Natural killer cell (primary cell): ENCODE data around the gene SLC25A1. TPM values are rescaled to one million over a fixed set of nuclear protein-coding genes. Genes with fewer than 3 reads are reported as not detected.

Source experiments
- ATAC-seq, 3 donors: fragments of 150-1000 bp in 2 of 3; fragments of 200-7000 bp in 1 of 3; cut with Tn5 transposase; 1 replicate in 1 of 3; 2 replicates in 2 of 3; pipeline ENCODE4 v1.10.0; 2021; ENCODE audit warnings: mild to moderate bottlenecking in 2 of 3, moderate library complexity in 2 of 3
- DNase-seq, 2 donors: peaks; one replicate each; pipeline versions ENCODE4 v3.0.0 to v3.0.0-alpha.2; 2013 to 2021; ENCODE audit warnings: mixed read lengths in 1 of 2
- H3K27ac ChIP-seq: one replicate; pipeline ENCODE4 v1.5.1; 2013; ENCODE audit warnings: mild to moderate bottlenecking, low read length
- H3K27me3 ChIP-seq: one replicate; pipeline ENCODE4 v1.6.1; 2013; ENCODE audit warnings: low read length; ENCODE audit not compliant: control insufficient read depth, insufficient read depth
- H3K36me3 ChIP-seq: one replicate; pipeline ENCODE4 v1.6.1; 2013; ENCODE audit warnings: low read length; ENCODE audit not compliant: control insufficient read depth, insufficient read depth
- H3K4me1 ChIP-seq: one replicate; pipeline ENCODE4 v1.6.1; 2013; ENCODE audit warnings: low read length; ENCODE audit not compliant: control insufficient read depth, insufficient read depth
- H3K4me3 ChIP-seq: one replicate; pipeline ENCODE4 v1.5.1; 2013; ENCODE audit warnings: low read length
- H3K9me3 ChIP-seq: one replicate; pipeline ENCODE4 v1.6.1; 2013; ENCODE audit warnings: low read length; ENCODE audit not compliant: control insufficient read depth, insufficient read depth
- H3K27ac Mint-ChIP-seq, 2 donors: one replicate each; pipeline ENCODE4 v1.8.0; 2022; ENCODE audit warnings: mild to moderate bottlenecking in 2 of 2, mixed read lengths in 2 of 2, moderate library complexity in 1 of 2
- H3K27me3 Mint-ChIP-seq, 2 donors: one replicate each; pipeline ENCODE4 v1.8.0; 2022; ENCODE audit warnings: low read depth in 2 of 2, mixed read lengths in 2 of 2
- H3K36me3 Mint-ChIP-seq: one replicate; pipeline ENCODE4 v1.8.0; 2022; ENCODE audit warnings: mixed read lengths
- H3K4me1 Mint-ChIP-seq, 2 donors: one replicate each; pipeline ENCODE4 v1.8.0; 2022; ENCODE audit warnings: mixed read lengths in 2 of 2
- H3K4me3 Mint-ChIP-seq: one replicate; pipeline ENCODE4 v1.8.0; 2022; ENCODE audit warnings: mild to moderate bottlenecking, moderate library complexity, mixed read lengths
- H3K9me3 Mint-ChIP-seq, 2 donors: one replicate each; pipeline ENCODE4 v1.8.0; 2022; ENCODE audit warnings: mixed read lengths in 2 of 2
- CTCF ChIP-seq: fragments of 200-600 bp; IDR thresholded peaks from one replicate; pipeline ENCODE4 v1.8.0; 2022; ENCODE audit warnings: antibody characterized with exemption
- WGBS: methylation state at CpG from one replicate; pipeline ENCODE4 v1.1.7; 2013; ENCODE audit warnings: missing lambda C conversion rate; ENCODE audit not compliant: insufficient coverage; 5-methylcytosine and 5-hydroxymethylcytosine counted together
- intact Hi-C: fragments of 100-400 bp; cut with micrococcal nuclease; formaldehyde crosslinking; loops from one replicate; pipeline ENCODE4 v1.14.2; 2022
- total RNA-seq, 4 donors: library from RNA; stranded (reverse); fragments of 120-200 nt in 1 of 4; gene quantifications; one replicate each; pipeline versions ENCODE4 v1.2.3 to v1.2.4, GENCODE V29; 2013 to 2022

Gene SLC25A1
- total RNA-seq, 3 donors from 2014 or later (not counting 1 experiment from before 2014, with no cell fraction given), result 24.8 to 29.6 (median 26.9) TPM

- intact Hi-C loops, result no loop called here
- no peak overlapping the region for H3K4me3 ChIP-seq
- H3K27ac ChIP-seq, result no peak overlapping the region
- no peaks in the 10 kb centered on the region for H3K27me3 ChIP-seq
- DNase-seq (no peak), ATAC-seq (no peak)
- WGBS, result 96% methylated on average over 18 of the region's 18 CpGs
- H3K9me3 ChIP-seq, result no peaks in the 10 kb centered on the region
- H3K27me3 Mint-ChIP-seq, result no peaks in the 10 kb centered on the region
- H3K4me3 Mint-ChIP-seq, result no peak overlapping the region
- H3K36me3 ChIP-seq, result peaks cover 57% of the 10 kb centered on the region
- H3K9me3 Mint-ChIP-seq, result no peaks in the 10 kb centered on the region
- peak overlapping the region in 1 of 2 donors; percentile 53 for H3K27ac Mint-ChIP-seq
- no peaks in the 10 kb centered on the region for H3K4me1 ChIP-seq
- TF ChIP-seq CTCF, result no peak
- H3K4me1 Mint-ChIP-seq, result peaks cover 0 to 17% of the 10 kb centered on the region in 2 donors
- no peaks in the 10 kb centered on the region for H3K36me3 Mint-ChIP-seq
These were observed 43.7 kb downstream of the SLC25A1 start for GRCh38 chr22:19134874-19135273.

DNA sequence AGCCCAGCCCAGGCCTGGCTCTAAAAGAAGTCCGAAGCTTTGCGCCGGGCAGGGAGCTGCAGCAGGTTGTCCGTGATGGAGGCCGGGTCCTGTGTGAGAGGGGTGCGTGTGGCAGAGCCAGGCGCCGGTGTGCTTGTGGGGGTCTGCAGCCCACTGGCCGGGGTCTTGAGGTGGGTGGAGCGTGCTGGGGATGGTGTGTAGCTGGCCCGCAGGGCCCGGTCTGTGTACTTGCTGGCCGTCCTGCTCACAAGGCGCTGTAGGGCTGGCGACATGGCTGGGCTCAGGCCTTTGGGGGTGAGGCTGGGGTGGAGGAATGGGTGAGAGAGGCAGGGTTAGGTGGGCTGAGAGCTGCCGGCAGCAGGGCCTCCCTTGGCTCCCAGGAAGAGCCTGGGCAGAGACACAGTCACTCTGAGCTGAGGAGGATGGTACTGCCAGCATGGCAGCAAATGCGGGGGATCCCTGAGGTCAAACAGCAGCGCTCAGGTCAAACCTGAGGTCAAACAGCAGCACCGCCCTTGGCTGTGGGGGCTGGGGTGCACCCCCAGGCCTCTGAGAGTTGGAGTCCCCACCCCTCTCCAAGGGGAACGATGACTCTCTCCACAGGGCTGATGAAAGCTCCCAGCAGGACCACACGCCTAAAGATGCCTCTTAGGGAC lies 44.2 kb downstream of the SLC25A1 start:
- H3K4me1 ChIP-seq, result no peaks in the 10 kb centered on the region
- no peaks in the 10 kb centered on the region for H3K9me3 Mint-ChIP-seq
- no peaks in the 10 kb centered on the region for H3K9me3 ChIP-seq
- no peaks in the 10 kb centered on the region for H3K27me3 Mint-ChIP-seq
- no peak for TF ChIP-seq CTCF
- intact Hi-C loops, result no loop called here
- H3K4me3 ChIP-seq, result no peak overlapping the region
- H3K27ac ChIP-seq, result no peak overlapping the region
- no peaks in the 10 kb centered on the region for H3K27me3 ChIP-seq
- 92% methylated on average over 21 of the region's 21 CpGs for WGBS
- peak in 1 of 3 donors; percentile 21 for ATAC-seq
- H3K36me3 ChIP-seq, result peaks cover 51% of the 10 kb centered on the region
- no peak overlapping the region for H3K27ac Mint-ChIP-seq
- no peak for DNase-seq
- H3K4me3 Mint-ChIP-seq, result no peak overlapping the region
- no peaks in the 10 kb centered on the region for H3K36me3 Mint-ChIP-seq
- H3K4me1 Mint-ChIP-seq, result peaks cover 0 to 13% of the 10 kb centered on the region in 2 donors

DNA sequence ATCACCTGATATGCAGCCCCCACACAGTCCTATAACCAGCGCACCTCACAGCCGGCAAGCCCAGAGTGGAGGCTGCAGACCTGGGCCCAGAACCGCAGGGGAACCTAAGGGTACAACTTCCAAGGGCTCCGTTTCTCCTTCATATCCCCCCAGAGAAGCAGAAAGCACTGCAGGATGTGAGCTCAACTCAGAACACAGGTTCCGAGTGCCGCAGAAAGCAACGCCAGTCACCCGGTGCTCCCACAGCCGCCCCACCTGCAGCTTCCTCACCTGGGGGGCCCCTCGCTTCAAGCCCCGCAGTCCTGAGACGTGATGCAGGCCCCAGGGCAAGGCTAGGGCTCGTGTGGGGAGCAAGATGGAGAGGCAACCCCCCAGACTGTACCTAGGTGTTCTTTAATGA lies 45.0 kb downstream of the SLC25A1 start:
- H3K36me3 Mint-ChIP-seq, result no peaks in the 10 kb centered on the region
- intact Hi-C loops, result no loop called here
- WGBS, result 95% methylated on average over 13 of the region's 13 CpGs
- H3K27ac Mint-ChIP-seq, result peak overlapping the region in 1 of 2 donors; percentile 59
- Histone ChIP-seq H3K36me3 (peaks cover 44% of the 10 kb centered on the region), H3K27ac (no peak overlapping the region), H3K4me3 (no peak overlapping the region), H3K4me1 (no peaks in the 10 kb centered on the region), H3K9me3 (no peaks in the 10 kb centered on the region), H3K27me3 (no peaks in the 10 kb centered on the region)
- no peak overlapping the region for H3K4me3 Mint-ChIP-seq
- H3K4me1 Mint-ChIP-seq, result peaks cover 0 to 13% of the 10 kb centered on the region in 2 donors
- no peaks in the 10 kb centered on the region for H3K9me3 Mint-ChIP-seq
- no peak for TF ChIP-seq CTCF
- no peak for DNase-seq
- peak in 1 of 3 donors; percentile 2 for ATAC-seq
- no peaks in the 10 kb centered on the region for H3K27me3 Mint-ChIP-seq
